GM18505 (cell line): Measurements from ENCODE around the gene CBX1.
A peak's percentile ranks its signal among the peaks of the same experiment; 100 is the strongest.

Source experiments
- ATAC-seq: cut with Tn5 transposase; IDR thresholded peaks from one replicate; pipeline ENCODE4 v1.9.1; 2021; ENCODE audit not compliant: unreplicated experiment
- POLR2A ChIP-seq: IDR thresholded peaks from 4 replicates; pipeline ENCODE4 v1.6.1; 2011; ENCODE audit warnings: borderline replicate concordance; ENCODE audit not compliant: insufficient read depth, insufficient read length; ENCODE audit errors: extremely low read depth

The CBX1 gene

GRCh38 chr17:48101012-48101720 lies at the start of gene CBX1:
Gene CBX1, minus strand, starts transcription at chr17:48101478. Its CDS starts 24,474 bp downstream, at chr17:48077004.
- ATAC-seq = peak; percentile 84
- TF ChIP-seq POLR2A = no peak

- no peak for ATAC-seq
- TF ChIP-seq POLR2A = no peak
Observed at GRCh38 chr17:48150597-48151001, 49.3 kb upstream of the CBX1 start.

GRCh38 chr17:48149787-48150463 lies 48.6 kb upstream of the CBX1 start:
- no peak for TF ChIP-seq POLR2A
- no peak for ATAC-seq

GRCh38 chr17:48148854-48149786 lies 47.8 kb upstream of the CBX1 start:
- TF ChIP-seq POLR2A = no peak
- no peak for ATAC-seq

GRCh38 chr17:48148029-48148770 lies 46.9 kb upstream of the CBX1 start:
- TF ChIP-seq POLR2A = no peak
- ATAC-seq = no peak

- no peak for ATAC-seq
- no peak for TF ChIP-seq POLR2A
Observed at GRCh38 chr17:48144976-48145798, 43.9 kb upstream of the CBX1 start.

- no peak for ATAC-seq
- no peak for TF ChIP-seq POLR2A
Observed at GRCh38 chr17:48144231-48144630, 43.0 kb upstream of the CBX1 start.

- ATAC-seq = no peak
- no peak for TF ChIP-seq POLR2A
Observed at GRCh38 chr17:48143629-48144028, 42.4 kb upstream of the CBX1 start.

GRCh38 chr17:48139944-48140343 lies 38.7 kb upstream of the CBX1 start:
- no peak for TF ChIP-seq POLR2A

GRCh38 chr17:48137656-48138055 lies 36.4 kb upstream of the CBX1 start:
- no peak for TF ChIP-seq POLR2A
- ATAC-seq = no peak

More at GRCh38 chr17:48139944-48140343, 38.7 kb upstream of the CBX1 start:
- ATAC-seq = no peak

- no peak for ATAC-seq
- no peak for TF ChIP-seq POLR2A
Observed at GRCh38 chr17:48134912-48135480, 33.7 kb upstream of the CBX1 start.

GRCh38 chr17:48132385-48132784 lies 31.1 kb upstream of the CBX1 start:
- ATAC-seq = no peak
- TF ChIP-seq POLR2A = no peak
